T-helper 2 cell (primary cell): ENCODE results near the gene TRIM37.

Experiments
- DNase-seq, 5 experiments: peaks; one replicate each; pipeline versions ENCODE4 v3.0.0 to v3.0.0-alpha.2; 2012 to 2022

Gene TRIM37

DNA sequence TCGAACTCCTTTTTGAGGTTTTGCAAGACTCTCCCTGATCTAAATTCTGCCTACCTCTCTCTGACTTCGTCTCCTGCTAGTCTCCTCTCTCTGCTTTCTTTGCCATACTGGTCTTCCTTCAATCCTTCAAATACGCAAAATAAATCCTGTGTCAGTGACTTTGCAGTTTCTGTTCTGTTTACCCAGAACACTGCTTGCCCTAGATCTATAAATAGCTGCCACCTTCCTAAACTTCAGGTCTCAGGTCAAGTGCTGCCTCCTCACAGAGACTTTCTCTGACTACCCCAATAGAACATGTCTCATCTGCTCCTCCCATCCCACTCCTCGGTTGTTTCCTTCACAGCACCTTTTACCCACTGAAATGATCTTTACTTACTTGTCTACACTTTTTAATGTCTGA lies 78.9 kb downstream of the TRIM37 start:
- no peak for DNase-seq

DNA sequence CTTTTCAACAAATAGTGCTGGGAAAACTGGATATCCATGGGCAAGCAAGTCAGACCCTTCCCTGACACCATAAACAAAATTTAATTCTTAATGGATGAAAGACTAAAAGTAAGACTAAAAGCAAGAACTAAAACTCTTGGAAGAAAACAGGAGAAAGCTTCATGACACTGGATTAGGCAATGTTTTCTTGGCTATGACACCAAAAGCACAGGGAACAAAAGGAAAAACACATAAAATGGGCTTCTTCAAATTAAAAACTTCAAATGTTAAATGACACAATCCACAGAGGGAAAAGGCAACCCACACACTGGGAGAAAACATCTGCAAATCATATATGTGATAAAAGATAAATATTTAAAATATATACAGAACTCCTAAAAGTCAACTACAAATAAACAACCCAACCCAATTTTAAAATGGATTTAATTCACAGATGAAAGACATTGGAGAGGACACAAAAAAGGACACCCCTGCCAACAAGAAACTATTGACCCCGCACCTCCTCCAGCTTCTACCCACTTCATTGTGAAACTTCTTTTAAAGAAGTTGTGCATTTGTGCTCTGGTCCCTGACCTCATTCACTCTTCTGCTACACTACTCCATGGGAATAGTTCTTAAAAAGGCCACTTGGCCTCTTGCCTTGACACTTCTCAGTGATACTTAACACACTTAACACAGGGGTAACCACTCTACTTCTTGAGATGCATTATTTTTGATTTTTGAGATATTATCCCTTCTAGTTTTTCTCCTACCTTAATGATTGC lies 80.3 kb downstream of the TRIM37 start:
- DNase-seq = no peak

DNA sequence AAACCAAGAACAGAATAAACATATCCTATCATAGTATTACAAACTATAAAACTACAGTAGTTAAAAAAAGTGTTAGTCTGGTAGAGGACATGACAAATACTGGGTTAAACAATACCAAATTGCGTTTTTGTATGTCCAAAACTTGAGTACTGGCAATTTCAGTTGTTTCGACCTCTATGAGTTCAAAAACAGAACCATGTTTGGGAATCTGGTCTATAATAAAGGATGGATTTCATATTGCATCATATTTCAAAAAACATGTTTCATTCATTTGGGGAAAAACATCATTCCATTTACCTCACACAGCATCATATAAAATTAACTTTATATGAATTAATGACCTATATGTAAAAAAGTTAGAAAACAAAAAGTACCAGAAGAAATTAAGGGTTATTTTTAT lies 81.8 kb downstream of the TRIM37 start:
- DNase-seq = no peak

DNA sequence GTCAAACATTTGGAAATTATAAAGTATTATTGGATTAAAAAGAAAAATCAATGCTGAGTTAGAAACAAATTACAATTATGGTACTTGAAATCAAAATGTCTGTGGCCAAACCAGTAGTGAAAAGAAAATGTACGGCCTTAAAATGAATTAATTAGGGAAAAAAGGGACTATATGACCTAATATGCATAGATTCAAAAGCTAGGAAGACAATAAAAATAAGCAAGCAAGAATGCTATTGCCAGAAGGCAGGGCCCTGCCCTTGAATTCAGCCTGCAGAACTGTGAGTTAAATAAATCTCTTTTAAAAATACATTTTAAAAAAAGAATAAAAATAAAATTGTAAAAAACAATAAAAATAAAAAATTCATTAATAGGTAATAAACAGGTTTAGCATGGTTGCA lies 88.7 kb downstream of the TRIM37 start:
- DNase-seq = no peak

DNA sequence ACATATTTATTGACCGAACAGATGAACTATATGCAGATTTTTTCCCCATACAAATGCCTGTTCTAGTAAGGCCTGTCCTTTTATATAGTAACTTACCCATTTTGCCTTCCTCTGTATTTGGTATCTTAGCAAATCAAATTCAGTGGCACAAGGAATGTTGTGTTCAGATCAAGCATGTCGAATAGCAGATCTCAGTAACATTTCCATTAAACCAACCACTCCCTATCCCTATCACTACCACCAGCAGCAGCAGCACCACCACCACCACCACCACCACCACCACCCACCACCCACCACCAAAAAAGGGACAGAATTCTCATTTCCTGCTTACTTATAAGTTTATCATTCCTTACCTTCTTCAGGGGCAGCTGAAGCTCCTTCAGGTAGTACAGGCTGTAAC lies 94.7 kb downstream of the TRIM37 start:
- no peak for DNase-seq

DNA sequence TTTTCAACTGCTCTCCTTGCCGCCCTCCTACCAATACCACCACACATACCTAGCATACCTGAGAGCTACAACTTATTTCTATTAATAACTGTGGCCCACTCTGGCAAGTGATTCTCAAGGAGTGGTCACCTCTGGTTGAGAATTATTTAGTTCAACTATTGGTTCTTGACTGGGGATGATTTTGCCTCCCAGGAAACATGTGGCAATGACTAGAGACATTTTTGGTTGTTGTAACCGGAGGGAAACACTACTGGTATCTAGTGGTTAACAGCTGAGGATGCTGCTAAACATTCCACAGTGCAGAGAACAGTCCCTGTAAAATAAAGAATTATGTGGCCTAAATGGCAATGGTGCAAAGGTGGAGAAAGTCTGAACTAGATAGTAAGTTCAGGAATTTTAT lies 96.7 kb downstream of the TRIM37 start:
- DNase-seq = no peak

DNA sequence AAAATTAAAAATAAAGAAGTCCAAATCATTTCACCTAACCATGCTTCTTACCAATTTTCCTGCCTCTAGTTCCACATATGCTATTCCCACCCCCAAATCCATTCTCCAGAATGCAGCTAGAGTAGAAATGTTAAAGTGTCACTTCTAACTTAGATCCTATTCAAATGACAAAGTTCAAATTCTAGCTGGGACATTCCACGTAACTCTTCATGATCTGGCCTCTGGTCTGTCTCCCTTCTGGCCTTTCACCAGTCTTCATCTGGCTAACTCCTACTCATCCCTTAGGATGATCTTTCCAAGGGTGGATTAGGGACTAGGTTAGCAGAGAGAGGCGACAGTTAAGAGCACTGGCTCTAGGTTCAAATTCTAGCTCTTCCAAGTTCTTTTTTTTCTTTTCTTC lies 97.9 kb downstream of the TRIM37 start:
- DNase-seq = no peak

DNA sequence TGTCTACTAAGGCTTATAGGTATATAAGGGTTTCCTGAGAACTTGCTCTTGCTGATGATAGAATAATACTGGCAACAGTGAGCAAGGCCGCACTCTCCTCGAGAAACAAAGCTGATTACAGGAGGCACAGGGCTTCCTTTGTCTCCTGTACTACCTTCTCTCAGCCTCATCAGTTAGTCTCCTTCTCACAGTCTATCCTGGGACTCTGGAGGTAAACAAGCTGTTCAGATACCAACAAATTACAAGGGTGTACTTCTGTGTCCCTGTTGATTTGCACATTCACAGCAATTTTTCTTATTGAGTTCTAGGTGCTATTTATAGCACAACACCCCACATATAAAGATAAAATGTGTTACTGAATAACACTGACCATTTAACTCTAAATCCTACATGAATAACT lies 98.7 kb downstream of the TRIM37 start:
- no peak for DNase-seq

DNA sequence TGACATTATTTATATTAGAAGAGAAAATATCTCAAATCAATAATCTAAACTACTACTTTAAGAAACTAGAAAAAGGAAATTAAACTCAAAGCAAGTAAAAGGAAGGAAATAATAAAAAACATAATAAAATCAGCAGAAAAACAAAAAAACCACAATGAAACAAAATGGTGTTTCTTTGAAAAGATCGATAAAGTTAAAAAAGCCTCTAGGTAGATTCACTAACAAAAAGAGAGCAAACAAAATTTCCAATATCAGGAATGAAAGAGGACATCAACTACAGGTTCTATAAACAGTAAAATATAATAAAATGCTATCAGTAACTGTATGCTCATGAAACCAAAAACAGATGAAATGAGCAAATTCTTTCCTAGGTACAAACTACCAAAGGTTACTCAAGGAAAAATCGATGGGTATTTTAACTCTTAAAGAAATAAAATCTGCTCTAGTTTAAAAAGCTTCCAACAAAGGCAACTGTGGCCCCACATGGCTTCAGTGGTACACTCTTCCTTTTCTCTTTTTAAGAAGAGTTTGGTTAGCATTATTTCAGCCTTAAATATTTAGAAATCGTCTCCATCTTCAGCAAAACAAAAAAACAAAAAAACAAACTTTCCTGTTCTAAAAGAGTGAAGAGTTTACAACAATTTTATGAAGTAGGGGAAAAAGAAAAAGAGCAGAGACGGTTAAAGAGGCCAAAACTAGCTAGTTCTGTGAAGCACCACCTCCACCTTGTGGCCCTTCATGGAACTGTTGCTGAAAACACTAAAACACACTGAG lies 102.2 kb downstream of the TRIM37 start:
- DNase-seq = peak; percentile 21 to 67 (median 48)

DNA sequence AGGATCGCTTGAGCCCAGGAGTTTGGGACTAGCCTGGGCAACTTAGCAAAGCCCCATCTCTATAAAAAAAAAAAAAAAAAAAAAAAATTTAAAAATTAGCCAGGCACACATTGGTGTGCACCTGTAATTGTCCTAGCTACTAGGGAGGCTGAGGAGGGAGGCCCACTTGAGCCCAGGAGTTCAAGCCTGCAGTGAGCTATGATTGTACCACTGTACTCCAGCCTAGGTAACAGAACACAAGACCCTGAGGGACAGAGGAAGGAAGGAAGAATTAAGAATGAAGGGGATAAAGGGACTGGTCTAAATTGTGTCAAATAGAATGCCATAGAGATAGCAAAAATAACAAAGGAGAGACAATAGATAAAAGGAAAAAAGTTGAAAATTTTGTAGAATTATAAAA lies 102.8 kb downstream of the TRIM37 start:
- no peak for DNase-seq

DNA sequence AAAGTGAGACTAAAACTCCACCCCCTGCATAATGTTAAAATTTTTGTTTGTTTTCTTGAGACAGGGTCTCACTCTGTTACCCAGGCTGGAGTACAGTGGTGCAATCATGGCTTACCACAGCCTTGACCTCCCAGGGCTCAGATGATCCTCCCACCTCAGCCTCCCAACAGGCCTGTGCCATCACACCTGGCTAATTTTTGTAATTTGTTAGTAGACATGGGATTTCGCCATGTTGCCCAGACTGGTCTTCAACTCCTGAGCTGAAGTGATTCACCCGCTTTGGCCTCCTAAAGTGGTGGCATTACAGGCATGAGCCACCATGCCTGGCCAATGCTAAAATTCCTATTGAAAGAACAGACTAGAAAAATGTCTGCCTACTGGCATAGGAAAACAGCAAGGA lies 103.8 kb downstream of the TRIM37 start:
- DNase-seq = no peak

DNA sequence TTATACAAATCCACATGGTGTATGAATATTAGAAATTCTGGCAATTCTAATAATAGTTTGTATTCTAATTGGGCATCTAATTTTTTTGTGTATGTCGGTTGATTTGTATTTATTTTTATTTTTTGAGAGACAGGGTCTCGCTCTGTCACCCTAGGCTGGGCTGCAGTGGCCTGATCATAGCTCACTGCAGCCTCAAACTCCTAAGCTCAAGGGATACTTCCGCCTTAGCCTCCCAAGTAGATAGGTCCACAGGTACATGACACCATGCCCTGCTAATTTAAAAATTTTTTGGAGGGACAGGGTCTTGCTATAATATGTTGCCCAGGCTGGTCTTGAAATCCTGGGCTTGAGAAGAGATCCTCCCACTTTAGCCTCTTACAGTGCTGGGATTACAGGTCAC lies 104.6 kb downstream of the TRIM37 start:
- no peak for DNase-seq

DNA sequence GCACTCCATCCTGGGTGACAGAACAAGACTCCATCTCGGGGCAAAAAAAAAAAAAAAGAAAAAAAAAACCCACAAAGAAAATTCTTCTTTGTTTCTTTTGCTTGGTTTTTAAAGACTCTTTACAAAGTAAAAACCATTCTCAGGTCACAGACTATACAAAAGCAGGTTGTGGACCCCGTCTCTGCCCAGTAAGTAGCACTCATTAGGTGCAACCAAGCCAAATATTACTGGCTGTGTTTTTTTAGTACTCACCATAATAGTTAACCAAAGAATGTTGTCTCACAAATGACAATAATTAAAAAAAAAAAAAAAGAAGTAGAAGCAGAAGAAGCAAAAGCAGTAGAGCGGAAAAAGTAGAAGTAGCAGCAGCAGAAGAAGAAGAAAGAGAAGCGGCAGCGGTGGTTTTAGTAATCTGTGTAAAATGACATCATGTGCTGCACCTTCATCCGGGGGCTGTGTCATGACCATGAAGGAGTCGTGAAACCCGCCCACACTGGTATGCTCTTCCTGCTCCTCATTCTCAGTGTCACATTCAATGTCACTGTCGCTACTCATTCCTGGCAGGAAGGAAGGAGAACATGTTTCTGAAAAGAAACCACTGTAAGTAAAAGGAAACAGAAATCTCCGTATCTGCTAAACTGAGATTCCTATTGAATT lies 105.4 kb downstream of the TRIM37 start:
- peak in 4 of 5 experiments; percentile 48 to 93 (median 56) for DNase-seq

DNA sequence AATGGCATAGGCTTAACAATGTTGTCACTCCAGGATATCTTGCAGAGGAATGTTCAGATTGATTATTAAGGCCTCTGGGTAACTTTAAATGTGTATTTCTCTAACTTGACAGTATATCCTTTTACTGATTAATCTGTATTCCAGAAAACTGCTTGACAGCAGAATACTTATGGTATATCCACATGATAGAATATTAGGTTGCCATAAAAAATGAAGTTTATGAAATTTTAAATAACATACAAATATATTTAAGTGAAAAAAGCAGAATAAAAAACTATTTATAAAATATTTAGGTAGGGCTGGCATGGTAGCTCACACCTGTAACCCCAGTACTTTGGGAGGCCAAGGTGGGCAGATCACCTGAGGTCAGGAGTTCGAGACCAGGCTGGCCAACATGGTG lies 106.7 kb downstream of the TRIM37 start:
- DNase-seq = no peak

DNA sequence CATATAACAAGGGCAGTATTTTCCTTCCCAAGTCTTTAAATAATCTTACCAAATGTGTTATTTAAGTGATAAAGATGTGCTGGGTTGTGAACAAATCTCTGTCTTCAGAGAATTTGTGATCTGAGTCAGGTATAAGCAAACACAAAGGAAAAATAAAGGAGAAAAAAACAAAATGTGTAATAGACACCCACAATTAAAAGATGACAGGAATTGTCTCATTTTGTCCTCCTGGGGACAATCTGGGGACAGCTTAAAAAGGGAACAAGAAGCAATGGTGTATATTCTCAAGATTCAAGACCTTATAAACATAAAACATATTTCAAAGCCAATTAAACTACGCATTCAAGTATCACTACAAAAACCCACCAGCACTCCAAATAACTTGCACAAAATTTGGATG lies 107.2 kb downstream of the TRIM37 start:
- no peak for DNase-seq

DNA sequence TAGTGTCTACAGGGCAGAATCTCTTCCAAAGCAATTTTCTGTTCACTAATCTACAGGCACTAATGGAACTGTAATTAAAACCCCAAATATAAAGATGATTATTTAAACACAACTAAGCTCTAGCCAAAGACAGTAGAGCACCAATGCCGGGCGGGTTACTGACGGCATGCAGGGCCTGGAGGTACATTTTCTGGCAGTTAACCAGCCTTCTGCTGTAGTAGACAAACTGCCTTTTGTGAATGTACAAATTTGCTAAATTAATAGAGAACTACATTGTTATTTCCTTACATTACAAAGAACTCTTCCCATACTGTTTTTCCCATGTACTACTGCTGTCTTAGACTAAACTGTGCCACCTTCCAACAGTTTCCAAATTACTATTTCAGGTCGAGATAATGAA lies 107.8 kb downstream of the TRIM37 start:
- no peak for DNase-seq

DNA sequence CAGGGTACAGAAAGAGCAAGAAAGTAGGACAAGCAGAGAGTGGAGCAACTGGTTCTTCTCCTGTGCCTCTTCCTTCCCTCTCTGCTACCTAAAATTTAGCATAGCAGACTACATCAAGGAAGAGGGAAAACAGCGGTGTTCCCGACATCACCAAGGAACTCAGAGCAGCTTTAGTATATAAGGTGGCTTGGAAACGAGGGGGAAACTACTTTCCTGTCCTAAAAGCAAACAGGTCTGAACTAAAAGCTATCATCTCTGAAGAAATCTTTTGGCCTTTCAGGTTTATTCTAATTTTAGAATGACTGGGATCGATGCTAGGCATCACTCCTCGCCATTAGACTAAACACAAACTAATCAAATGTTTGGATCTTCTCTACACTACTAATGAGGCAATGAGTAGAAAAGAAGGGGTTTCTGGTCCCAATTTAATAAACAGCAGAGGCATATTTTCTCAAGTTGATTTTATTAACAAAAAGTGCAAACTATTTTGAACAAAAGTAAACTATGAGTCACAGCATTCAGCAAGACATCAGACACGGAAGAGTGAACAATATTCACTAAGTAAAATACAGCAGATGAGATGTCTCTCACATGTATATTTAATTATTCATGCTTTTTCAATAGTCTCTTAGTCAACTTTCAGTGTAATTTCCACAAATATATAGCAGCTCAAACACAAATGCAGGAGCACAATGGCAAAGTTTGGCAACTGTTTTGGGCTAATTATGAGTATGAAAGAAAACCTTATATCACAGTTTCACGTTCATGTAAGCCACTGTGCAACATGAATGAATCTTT lies 108.7 kb downstream of the TRIM37 start:
- no peak for DNase-seq

DNA sequence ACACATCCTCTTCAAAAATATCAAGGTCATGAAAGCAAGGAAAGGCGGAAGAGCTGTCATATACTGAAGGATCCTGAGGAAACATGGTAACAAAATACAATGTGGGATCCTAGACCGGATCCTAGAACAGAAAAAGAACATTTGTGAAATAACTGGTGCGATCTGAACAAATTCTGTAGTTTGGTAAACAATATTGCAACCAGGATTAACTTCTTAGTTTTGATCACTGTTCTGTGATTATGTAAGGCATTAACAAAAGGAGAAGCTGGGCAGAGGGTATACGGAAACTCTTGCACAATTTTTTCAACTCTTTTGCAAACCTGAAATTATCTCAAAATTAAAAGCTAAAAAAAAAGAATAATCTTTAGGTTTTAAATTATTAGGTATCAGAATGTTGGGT lies 109.7 kb downstream of the TRIM37 start:
- DNase-seq = no peak

DNA sequence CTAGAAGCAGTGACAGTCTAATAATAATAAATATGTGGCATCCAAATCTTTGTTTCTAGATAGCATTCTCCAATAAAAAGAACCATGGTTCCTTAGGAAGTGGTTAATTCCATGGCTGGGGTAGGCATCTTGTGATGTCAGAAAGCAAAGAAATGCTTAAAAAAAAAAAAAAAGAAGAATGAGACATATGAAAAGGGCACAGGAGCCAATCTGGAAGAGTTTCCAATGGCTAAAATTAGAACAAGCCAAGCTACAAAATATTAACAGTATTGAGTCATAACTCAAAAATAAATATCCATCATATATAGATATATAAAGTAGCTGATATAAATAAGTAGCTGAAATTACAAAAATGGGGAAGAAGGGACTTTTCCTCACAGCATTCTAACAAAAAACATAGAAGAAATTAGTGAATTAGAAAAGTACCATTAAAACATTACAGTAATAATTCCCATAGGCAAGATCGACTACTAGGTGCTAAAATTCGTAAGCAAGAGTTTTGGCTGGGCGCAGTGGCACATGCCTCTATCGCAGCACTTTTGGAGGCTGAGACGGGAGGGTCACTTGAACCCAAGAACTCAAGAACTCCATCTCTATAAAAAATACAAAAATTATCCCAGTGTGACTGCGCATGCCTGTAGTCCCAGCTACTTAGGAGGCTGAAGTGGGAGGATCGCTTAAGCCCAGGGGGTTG lies 111.3 kb downstream of the TRIM37 start:
- no peak for DNase-seq

DNA sequence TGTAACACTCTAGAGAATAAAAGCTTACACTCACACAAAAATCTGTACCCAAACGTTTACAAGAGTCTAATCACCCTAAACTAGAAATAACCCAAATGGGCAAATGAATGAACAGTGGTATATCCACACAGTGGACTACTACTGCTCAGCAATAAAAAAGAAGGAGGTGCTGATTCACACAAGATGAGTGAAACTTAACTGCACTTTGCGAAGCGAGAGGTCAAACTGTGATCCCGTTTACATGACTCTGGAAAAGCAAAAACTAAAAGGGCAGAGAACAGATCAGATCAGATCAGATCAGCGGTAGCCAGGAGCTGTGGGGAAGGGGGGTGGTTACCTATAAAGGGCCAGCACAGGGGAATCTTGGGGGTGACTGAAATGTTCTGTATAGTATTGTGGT lies 113.4 kb downstream of the TRIM37 start:
- no peak for DNase-seq

DNA sequence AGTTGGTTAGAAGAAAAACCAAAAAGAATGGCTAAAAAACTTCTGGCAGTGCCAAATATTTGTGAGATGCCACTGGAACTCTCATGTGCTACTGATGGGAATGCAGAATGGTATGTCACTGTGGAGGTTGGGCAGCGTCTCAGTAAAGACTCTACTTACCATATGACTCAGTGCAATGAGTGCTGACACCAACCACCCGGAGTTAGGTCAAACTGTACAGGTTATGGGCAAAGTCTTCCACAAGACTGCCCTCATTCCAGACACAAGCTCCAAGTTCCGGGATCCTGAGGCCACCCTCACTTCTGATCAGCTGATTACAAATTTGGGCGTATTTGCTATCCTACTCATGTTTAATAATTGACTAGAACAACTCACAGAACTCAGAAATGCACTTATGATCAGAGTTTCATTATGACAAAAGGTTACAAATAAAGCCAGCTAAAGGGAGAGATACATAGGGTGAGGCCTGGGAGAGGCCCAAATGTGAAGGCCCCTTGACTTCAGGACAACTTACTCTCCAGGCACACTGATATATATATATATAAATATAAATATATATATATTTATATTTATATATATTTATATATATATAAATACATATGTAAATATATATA lies 114.9 kb downstream of the TRIM37 start:
- DNase-seq = peak in 1 of 5 experiments; percentile 30

DNA sequence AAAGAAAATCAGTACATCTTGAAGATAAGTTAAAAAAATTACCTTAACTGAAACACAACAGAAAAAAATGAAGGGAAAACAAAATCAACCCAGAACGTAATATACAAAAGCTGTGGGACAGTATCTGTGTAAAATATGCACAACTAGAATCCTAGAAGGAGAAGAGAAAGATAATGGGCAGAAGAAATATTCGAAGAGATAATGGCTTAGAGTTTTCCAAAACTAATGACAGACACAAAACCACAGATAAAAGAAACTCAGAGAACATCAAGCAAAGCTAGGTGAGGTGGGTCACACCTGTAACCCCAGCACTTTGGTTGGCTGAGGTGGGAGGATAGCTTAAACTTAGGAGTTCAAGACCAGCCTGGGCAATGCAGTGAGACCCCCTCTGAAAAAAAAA lies 117.1 kb downstream of the TRIM37 start:
- DNase-seq = no peak
